ENCODE results near the gene ANKMY2. TPM values are rescaled to one million over a fixed set of nuclear protein-coding genes. Genes with fewer than 3 reads are reported as not detected.
"Not testable (repeated sequence)": the region's sequence is repeated elsewhere in the genome, so short reads cannot be mapped to it uniquely, and the experiment has no call there.

ANKMY2 gene
- total RNA-seq, 3 donors from 2014 or later (not counting 1 experiment from before 2014, with no cell fraction given), result 15.5 to 21.4 (median 19.4) TPM

- H3K27ac Mint-ChIP-seq, result no peak overlapping the region
- no peaks in the 10 kb centered on the region for H3K4me1 ChIP-seq (ENCODE audit: control insufficient read depth, insufficient read depth, low read length)
- DNase-seq, result no peak
- H3K4me3 Mint-ChIP-seq, result no peak overlapping the region
- no peaks in the 10 kb centered on the region for H3K36me3 Mint-ChIP-seq
- no peak overlapping the region for H3K27ac ChIP-seq (ENCODE audit: low read length)
- no peaks in the 10 kb centered on the region for H3K27me3 Mint-ChIP-seq (ENCODE audit: low read depth in 2 of 2)
- ATAC-seq, result no peak
- no peaks in the 10 kb centered on the region for H3K9me3 ChIP-seq (ENCODE audit: control insufficient read depth, insufficient read depth, low read length)
- H3K9me3 Mint-ChIP-seq, result no peaks in the 10 kb centered on the region
- H3K4me3 ChIP-seq (ENCODE audit: low read length), result no peak overlapping the region
- H3K27me3 ChIP-seq (ENCODE audit: control insufficient read depth, insufficient read depth, low read length), result no peaks in the 10 kb centered on the region
- H3K4me1 Mint-ChIP-seq, result peaks cover 14% of the 10 kb centered on the region in 2 donors
- no peaks in the 10 kb centered on the region for H3K36me3 ChIP-seq (ENCODE audit: control insufficient read depth, insufficient read depth, low read length)
- intact Hi-C loops (cut with micrococcal nuclease), result no loop called here
- 83% methylated on average over 3 of the region's 5 CpGs for WGBS (ENCODE audit: insufficient coverage)
- TF ChIP-seq CTCF (IDR thresholded peaks at IDR 0.05), result no peak
Observed at GRCh38 chr7:16660702-16661464, 15.3 kb upstream of the ANKMY2 start.

- H3K36me3 ChIP-seq (ENCODE audit: control insufficient read depth, insufficient read depth, low read length), result not testable (repeated sequence)
- peaks cover 14% of the 10 kb centered on the region in 2 donors for H3K4me1 Mint-ChIP-seq
Observed at GRCh38 chr7:16659854-16660497, 14.4 kb upstream of the ANKMY2 start.

GRCh38 chr7:16657656-16658279, 12.2 kb upstream of the ANKMY2 start:
- no peak overlapping the region for H3K4me3 Mint-ChIP-seq
- Histone ChIP-seq H3K27me3 (ENCODE audit: control insufficient read depth, insufficient read depth, low read length) (no peaks in the 10 kb centered on the region), H3K4me1 (ENCODE audit: control insufficient read depth, insufficient read depth, low read length) (no peaks in the 10 kb centered on the region), H3K4me3 (ENCODE audit: low read length) (no peak overlapping the region), H3K9me3 (ENCODE audit: control insufficient read depth, insufficient read depth, low read length) (no peaks in the 10 kb centered on the region), H3K36me3 (ENCODE audit: control insufficient read depth, insufficient read depth, low read length) (no peaks in the 10 kb centered on the region), H3K27ac (ENCODE audit: low read length) (no peak overlapping the region)
- no peaks in the 10 kb centered on the region for H3K27me3 Mint-ChIP-seq (ENCODE audit: low read depth in 2 of 2)
- DNase-seq, result no peak
- ATAC-seq, result no peak
- no peaks in the 10 kb centered on the region for H3K9me3 Mint-ChIP-seq
- WGBS (ENCODE audit: insufficient coverage), result 98% methylated on average over 3 of the region's 4 CpGs
- H3K4me1 Mint-ChIP-seq, result peaks cover 14 to 19% of the 10 kb centered on the region in 2 donors
- intact Hi-C loops (cut with micrococcal nuclease), result no loop called here
- no peaks in the 10 kb centered on the region for H3K36me3 Mint-ChIP-seq
- H3K27ac Mint-ChIP-seq, result no peak overlapping the region
- TF ChIP-seq CTCF (IDR thresholded peaks at IDR 0.05), result no peak

More at GRCh38 chr7:16659854-16660497, 14.4 kb upstream of the ANKMY2 start:
- intact Hi-C loops (cut with micrococcal nuclease); H3K27ac Mint-ChIP-seq; DNase-seq; H3K4me3 ChIP-seq (ENCODE audit: low read length); H3K27me3 Mint-ChIP-seq (ENCODE audit: low read depth in 2 of 2); H3K4me3 Mint-ChIP-seq; ATAC-seq; H3K4me1 ChIP-seq (ENCODE audit: control insufficient read depth, insufficient read depth, low read length); H3K9me3 Mint-ChIP-seq; H3K9me3 ChIP-seq (ENCODE audit: control insufficient read depth, insufficient read depth, low read length); H3K27ac ChIP-seq (ENCODE audit: low read length); H3K27me3 ChIP-seq (ENCODE audit: control insufficient read depth, insufficient read depth, low read length); H3K36me3 Mint-ChIP-seq: not testable (repeated sequence)
- 89% methylated on average over 6 of the region's 8 CpGs for WGBS (ENCODE audit: insufficient coverage)

GRCh38 chr7:16656141-16656540, 10.6 kb upstream of the ANKMY2 start:
- ATAC-seq, result no peak
- Histone ChIP-seq H3K4me1 (ENCODE audit: control insufficient read depth, insufficient read depth, low read length) (no peaks in the 10 kb centered on the region), H3K4me3 (ENCODE audit: low read length) (no peak overlapping the region), H3K27ac (ENCODE audit: low read length) (no peak overlapping the region), H3K27me3 (ENCODE audit: control insufficient read depth, insufficient read depth, low read length) (no peaks in the 10 kb centered on the region), H3K9me3 (ENCODE audit: control insufficient read depth, insufficient read depth, low read length) (no peaks in the 10 kb centered on the region), H3K36me3 (ENCODE audit: control insufficient read depth, insufficient read depth, low read length) (no peaks in the 10 kb centered on the region)
- no peak overlapping the region for H3K27ac Mint-ChIP-seq
- H3K9me3 Mint-ChIP-seq, result no peaks in the 10 kb centered on the region
- no peaks in the 10 kb centered on the region for H3K36me3 Mint-ChIP-seq
- no peaks in the 10 kb centered on the region for H3K27me3 Mint-ChIP-seq (ENCODE audit: low read depth in 2 of 2)
- intact Hi-C loops (cut with micrococcal nuclease), result no loop called here
- TF ChIP-seq CTCF (IDR thresholded peaks at IDR 0.05), result no peak
- WGBS (ENCODE audit: insufficient coverage), result 75% methylated on average over 1 of the region's 1 CpG
- no peak overlapping the region for H3K4me3 Mint-ChIP-seq
- DNase-seq, result no peak
- peaks cover 15 to 18% of the 10 kb centered on the region in 2 donors for H3K4me1 Mint-ChIP-seq
